GM18499 (cell line): ENCODE measurements around the gene VAC14.

Experiments used
- ATAC-seq: cut with Tn5 transposase; IDR thresholded peaks from one replicate; pipeline ENCODE4 v1.9.1; 2021; ENCODE audit warnings: moderate number of reproducible peaks; ENCODE audit not compliant: insufficient read depth, unreplicated experiment

Gene VAC14

DNA sequence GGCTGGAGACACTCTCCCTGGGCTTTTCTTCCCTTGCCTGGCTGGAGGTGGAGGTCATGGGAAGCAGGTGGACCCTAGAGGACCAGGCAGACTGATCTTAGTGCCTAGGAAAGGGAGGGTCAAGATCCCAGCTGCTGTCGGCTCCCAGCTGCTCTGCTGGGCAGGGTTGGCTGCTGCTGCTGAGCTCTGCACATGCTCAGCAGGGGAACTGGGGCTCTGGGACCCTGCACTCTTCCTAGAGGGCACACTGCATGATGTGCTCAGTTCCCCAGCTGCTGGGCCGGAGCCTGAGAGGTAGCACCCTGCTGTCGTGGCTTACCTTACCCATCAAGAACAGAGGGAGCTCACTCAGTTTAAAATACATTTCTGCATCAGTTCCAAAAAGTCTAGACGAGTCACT is 34.3 kb downstream of the VAC14 start:
- no peak for ATAC-seq

DNA sequence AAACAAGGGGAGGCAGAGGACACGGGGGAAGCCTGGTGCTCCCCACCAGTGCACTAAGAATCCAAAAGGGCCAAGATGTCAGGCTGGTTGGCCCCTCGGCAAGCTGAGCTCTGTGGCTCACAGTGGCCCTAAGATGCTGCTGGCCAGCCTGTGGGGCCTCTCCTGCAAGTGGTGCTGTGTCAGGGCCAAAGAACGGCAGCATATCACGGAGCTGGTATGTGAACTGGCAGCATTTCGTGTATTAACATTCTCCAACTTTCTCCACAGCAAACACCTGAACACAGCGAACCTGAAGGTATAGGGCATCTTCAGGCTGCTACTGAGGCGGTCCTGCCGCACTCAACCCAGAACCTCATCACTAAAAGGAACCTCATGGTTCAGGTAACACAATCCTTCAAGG is 34.8 kb downstream of the VAC14 start:
- ATAC-seq, result no peak

DNA sequence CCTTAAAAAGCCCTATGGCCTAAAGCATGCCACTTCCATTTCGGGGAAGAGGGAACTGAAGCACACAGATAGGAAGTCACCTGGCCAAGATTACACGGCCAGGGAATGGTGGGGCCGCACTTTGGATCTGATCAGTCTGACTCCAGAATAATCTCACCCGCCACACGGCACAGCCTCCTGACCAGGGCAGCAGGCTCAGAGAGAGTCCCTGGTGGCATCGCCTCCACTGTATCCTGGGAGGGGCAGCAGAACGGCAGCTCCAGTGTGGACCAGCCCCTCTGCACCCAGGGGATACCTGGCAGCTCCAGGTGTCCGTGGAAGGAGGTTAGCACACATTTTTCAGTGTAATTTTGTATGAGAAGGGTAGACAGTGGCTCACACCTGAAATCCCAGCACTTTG is 35.5 kb downstream of the VAC14 start:
- ATAC-seq, result no peak

DNA sequence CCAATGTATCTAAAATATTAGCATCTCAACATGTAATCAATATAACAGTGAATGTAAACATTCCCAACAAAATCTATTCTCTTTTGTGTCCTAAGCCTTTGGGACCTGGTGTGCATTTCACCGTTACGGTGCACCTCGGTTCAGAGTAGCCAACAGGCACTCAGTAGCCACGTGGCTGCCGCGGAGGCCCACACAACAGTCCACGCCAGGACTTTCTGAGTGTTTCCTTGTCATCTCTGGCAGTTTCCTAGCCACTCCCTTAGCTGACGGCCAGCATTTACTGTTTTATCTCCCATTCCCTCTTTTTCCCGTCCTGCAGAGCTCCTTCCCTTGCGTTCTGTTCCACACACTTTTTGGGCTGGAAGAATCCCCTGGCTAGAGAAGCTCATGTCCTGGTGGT is 36.3 kb downstream of the VAC14 start:
- no peak for ATAC-seq

DNA sequence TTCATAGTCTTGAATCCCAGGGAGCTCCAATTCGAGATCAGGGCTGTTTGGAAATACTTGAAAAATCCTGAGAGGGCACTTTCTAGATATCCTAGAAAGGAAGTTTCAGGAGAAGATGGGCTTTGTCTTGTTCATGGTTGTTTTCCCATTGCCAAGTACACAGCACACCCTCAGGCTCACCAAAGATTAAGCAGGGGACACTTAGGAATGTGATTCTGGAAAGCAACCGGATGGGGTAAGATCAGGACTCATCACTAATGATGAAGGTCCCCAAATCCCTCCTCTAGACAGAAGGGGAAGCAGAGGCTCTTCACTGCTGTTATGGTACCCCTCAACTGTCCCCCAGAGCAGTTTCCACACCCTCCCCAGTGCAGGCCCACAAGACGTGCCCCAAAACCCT is 40.7 kb downstream of the VAC14 start:
- ATAC-seq, result no peak

DNA sequence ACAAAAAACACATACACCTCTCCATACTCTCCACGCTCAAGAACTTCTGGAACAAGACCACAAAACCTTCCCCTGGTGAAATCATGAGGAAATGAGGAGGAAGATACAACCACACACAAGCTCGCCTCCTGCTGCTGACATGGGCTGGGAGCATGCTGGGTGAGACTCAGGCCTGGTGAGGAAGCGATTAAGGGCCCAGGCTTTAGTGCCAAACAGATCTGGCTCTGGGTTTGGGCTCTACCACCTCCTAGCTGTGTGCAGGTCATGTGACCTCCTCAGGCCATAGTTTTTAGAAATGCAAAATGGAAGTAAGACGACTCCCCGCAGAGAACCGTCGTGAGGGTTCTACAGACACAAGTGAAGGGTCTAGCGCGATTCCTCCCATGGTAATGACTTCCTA is 41.3 kb downstream of the VAC14 start:
- ATAC-seq, result no peak

DNA sequence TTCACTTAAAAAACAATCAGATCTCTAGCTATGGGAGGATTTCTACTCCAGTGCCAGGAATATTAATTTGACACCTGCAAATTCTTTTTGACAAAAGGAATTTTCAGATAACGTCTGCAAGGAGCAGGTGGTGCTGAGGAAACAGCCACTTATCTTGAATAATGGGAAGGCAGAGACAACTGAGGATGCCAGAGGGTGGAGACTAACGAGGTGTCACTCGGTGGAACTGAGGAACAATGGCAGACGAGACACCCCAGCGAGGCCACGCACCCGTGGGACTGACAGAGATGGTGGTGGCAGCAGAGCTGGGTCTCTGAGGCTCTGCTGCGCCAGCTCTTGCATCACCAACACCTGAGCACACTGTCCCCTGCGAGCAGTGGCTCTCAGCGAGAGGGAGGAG is 42.2 kb downstream of the VAC14 start:
- ATAC-seq, result no peak

DNA sequence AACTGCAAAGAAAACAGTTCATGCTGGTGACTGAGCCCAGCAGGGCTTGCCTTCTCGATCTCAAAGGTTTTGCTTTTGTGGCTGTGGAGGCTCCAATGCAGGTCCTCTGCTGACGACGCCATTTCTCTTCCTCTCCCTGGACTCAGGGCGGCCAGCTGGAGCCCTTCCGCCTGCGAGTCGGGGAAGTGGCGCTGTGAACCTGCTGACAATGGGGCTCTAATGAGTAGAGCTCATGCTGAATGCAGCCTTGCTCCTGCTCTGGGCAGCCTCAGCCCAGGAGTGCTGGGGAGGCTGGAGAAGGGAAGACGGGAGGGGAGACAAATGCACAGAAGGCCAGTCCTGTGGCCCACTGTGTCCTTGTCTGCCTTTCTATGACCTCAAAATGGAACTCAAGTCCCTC is 43.8 kb downstream of the VAC14 start:
- no peak for ATAC-seq

DNA sequence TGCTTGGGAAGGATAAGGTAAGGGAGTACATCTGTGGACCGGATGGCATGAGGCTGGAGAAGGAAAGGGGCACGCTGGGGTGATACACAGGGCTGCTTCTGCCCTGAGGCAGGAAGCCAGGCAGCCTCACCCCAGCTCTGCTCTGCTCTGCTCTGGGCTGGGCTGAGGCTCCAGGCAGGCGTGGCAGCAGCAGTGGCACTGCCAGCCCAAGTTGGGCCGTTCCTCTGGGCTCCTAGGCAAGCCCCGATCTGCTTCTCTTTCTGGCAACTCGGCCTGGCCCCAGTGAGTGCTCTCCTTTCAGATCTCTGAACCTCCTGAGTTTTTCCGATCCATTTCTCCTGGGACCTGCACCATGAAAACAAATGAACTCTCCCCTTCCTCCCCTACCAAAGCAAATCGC is 44.9 kb downstream of the VAC14 start:
- ATAC-seq, result no peak

DNA sequence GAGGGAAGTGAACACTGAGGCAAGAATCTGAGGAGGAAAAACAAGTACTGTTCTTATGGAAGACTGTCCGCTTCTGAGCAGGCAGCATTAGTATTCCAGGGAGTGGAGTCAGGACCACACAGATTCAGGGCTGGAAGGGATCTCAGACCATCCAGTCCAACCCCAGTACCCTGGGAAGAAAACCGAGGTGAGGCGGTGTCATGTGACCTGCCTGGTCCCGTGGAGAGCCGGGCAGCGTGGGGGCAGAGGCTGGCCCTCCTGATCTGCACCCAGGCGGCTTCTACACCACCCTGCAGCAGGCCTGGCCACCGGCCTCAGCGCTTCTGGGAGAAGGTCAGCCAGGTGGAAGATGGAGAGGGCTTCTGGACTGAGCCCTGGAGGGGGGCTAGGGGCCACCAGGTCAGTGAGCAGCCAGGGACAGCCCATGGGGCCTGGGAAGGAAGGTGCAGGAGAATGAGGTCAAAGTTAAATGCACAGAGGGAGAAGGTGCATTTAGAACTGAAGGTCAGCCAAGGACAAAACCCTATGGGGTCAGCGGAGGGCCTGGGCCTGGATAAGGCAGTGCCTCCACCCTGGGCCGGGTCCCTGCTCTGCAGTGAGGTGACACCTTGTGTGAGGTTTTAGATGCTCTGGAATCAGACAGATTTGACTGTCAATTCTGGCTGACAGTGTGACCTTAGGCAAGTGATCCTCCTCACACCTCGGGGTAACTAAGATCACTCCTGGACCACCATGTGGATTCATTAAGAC is 45.9 kb downstream of the VAC14 start:
- no peak for ATAC-seq

DNA sequence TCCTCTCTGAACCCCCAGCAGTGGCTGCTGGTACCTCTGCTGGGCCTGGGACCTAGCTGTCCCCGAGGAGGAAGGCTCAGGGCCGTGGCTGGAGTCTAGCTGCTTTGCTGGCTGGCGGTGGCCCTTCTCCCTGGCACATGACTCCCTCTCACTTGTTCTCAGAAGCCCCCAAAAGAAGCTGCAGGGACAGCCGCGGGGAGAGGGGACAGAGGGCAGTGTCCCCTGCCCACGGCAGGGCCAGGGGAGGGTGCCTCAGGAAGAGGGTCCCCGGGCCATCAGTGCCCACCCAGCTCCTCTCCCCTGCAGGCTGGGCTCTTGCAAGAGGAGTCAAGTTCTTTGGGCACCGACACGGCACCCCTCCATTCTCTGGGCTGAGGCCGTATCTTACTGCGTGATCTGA is 46.6 kb downstream of the VAC14 start:
- ATAC-seq, result no peak

DNA sequence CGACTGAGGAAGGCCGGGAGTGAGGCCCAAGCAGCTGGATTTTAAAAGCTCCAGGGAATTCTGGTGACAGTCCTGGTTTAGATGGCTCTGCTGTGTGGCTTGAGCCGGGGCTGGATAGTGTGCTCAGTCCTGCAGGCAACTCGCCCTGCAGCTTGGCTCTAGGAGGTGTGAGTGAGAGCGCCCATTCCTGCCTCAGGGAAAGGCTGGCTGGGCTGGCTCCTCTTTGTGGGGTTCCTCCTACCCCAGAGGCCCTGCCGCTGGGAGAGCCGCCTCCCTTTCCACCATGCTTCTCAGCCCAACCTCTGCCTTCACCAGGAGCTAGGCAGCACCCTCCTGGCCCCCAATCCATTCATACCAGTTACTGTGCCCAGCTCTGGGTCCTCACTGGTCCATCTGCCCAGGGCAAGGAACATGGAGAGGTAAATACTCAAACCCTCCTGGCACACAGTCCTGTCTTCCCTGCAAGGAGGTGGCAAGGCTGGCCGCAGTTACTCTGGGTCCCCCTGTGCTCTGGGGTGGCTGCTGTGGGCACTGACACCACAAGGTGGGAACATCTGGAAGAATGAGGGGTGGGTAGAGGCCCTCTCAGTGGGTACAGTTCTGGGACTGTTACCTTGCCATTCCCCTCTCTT is 47.1 kb downstream of the VAC14 start:
- no peak for ATAC-seq

DNA sequence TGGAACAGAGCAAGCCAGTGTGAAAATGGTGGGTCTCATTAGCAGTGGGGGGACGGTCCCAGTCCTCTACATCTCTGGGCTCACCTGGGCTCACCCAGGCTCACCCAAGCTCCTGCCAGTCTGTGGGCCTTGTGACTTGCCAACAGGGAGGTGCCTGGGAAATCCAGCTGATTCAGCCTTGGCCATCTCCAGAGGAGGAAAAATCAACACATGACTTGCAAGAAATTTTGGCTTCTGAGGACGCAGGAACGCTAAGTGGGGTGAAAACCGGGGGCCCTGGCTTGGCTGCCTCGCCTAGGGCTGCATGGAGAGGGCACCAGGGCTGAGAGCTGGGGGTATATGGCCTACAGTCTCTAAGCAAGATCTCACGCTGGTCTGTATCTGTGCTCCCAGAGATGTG is 47.7 kb downstream of the VAC14 start:
- no peak for ATAC-seq

DNA sequence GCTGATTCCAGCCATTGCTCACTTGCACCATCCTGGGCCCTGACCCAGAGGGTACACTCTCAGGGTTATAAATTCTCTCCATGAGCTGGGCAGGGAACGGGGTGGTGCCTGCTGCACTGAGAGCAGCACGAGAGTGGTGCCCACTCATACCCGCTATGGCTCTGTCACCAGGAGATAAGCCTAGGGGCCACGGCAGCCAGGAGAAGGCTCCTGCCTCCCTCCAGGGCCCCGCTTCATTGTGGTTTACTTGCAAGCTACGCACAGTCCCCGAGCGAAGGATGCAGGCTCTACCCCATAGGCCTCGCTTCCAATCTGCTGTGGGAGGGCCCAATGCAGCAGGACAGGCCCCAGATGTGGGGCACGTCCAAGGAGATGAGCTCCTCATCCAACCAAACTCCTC is 48.5 kb downstream of the VAC14 start:
- no peak for ATAC-seq

DNA sequence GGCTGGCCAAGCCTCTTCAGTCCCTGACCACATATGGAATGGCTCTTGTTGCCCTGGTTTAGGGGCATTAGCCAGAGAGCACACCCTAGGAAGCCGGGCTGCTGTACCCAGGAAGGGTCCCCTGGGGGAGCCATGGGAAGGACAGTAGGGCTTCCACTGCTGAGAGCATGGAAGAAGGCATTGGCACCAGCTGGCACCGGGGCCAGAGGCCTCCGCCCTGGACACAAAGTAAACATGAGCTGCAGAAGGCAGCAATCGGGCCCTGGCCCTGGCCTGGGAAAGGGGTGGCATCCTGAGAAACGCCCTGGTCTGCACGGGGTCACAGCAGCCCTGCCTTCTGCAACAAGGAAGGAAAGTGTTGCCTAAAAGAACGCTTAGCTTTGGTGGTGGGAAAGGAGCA is 49.4 kb downstream of the VAC14 start:
- no peak for ATAC-seq

DNA sequence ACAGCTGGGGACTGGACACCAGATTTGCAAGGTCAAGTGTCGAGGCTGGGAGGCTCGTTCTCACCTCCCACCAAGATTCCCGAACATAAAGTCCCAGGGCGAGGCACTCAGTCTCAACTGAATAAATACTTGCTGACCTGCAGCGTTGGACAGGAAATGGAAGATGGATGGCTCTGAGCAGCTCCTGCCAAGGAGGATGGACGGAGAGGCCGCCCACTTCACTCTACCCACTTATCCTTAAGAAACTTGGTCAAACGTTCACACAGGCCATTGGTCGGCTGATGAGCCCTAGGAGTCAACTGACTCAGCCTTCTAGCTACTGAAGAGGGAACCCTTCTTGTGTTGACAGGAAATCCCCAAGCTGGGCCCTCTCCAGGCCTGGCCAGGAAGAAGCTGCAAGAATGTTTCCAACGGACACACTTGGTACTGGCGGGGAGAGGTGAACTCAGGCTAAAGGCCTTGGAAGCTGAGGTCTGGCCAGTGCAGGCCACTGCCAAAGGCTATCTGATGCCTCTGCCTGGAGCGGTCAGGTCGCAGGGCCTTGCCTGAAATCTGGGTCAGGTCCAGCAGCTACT is 50.0 kb downstream of the VAC14 start:
- ATAC-seq, result no peak

DNA sequence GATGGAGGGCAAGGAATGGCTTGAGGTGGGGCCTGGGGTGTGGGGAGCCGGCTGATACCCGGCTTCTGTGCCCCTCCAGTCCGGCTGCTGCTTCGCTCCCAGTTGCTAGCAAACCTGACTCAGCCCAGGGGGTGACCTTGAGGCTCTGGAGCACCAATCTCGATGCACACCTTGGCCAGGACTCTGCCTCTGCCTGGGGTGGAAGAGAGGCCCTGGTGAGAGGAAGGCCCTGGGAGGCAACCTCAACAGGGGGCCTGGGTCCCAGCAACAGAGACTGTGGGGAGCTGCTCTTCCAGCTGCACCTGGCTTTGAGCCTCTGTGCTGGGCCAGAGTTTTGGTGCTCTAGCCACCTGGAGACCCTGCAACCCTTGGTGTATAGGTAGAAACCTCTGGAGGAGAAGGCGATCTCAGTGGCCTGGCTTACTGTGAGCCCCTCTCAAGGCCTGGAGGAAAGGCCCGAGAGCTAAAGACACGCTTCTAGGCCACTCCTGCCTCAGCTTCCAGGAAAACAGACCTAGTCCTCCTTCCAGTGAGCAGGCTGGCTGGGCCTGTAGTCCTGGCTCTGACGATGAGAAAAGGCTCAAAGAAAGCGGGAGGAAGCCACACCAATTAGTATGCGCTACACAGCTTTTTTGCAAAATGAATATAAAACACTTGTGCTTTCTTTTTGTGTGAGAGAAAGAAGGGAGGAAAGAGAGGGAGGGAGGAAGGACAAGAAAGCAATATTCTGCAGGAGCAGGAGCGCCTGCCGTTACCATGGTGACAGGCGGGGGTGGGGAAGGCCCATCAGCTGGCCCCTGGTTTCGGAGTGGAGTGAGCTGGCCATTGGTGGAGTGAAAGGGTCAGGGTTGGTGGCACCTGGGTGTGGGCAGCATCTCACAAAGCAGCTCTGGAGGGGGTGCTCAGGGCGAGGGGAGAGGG is 51.0 kb downstream of the VAC14 start:
- ATAC-seq, result no peak

DNA sequence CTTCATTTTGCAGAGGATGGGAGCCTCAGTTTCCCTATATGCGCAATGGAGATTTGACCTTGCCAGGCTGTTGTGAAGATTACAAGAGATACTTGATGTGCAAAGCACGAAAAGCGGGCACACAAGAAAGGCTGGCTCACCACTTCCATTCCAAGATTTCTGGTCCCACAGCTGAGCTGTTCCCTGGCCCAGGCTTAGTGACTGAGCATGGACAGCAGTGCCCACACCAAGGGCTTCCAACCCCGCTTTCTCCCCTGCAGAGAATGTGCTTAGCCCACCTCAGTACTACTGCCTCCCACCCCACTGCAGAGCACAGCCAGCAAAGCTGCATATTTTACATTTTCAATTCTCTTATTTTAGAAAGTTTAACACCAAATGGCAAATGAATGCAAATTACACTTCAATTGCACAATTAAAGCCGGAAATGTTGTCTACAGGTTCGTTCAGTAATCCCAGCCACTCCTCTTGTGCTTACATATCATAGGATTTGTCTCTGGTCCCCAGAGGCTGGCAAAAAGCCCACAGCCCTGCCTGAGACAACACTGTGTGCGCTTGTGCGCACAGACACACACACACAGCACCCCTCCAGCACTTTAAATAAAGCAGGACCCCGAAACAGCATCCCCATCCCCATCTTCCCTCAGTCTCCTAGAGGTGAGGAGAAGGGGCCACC is 51.8 kb downstream of the VAC14 start:
- ATAC-seq, result no peak

DNA sequence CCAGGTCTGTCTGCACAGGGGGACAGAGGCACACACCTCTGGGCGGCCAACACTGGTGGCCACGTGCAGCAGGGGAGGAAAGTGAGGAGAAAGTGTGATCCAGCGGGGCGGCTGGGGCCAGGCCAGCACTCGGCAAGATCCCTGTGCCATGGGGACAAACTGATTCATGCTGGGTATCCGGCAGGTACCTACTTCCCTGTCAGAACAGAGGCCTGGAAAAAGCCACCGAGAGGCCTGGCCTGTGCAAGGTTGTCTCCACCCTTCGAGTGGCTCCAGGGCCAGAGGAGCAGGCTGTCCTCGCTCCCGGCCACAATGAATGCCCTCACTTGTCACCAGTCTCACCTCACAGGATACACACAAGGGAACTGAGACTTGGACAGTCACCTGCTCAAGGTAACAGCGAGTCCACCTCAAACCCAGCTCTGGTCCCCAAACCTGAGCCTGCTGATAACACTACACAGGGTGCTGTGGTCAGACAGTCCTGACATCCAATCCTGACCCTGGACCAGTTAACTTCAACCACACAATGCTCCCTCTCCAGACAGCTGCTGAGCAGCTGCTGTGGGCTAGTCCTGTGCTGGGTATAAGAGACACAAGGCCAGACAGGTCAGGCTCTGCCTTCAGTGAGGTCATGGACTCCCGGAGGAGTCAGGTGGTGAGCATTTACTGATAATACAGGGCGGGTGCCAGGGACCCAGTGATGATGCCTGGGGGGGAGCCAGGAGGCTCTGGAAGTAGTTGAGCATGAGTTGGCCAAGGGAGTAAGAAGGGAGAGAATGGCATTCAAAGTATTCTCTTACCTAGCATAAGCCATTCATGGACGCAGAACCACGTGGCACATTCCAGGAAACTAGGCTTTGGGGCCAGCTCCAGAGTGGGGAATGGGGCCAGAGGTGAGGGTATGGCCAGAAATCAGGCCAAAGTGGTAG is 53.0 kb downstream of the VAC14 start:
- no peak for ATAC-seq
